Right atrium auricular region (tissue), 2 donors: Measurements from ENCODE around the gene ADRA2A. TPM values are rescaled to one million over a fixed set of nuclear protein-coding genes. Genes with fewer than 3 reads are reported as not detected.

Experiments
- DNase-seq: peaks from one replicate; pipeline ENCODE4 v3.0.0-alpha.2; 2019; ENCODE audit warnings: low spot score
- H3K27ac ChIP-seq, 2 donors: fragments of 200-600 bp; sonication (generic); 1 replicate in 1 of 2; 2 replicates in 1 of 2; pipeline ENCODE4 v1.5.1; 2016 to 2019
- H3K27me3 ChIP-seq, 2 donors: fragments of 200-600 bp; sonication (generic); one replicate each; pipeline versions ENCODE4 v1.5.1 to v1.6.0; 2017 to 2019
- H3K36me3 ChIP-seq: fragments of 200-600 bp; sonication (generic); one replicate; pipeline ENCODE4 v1.5.1; 2016
- H3K4me1 ChIP-seq, 2 donors: fragments of 200-600 bp; sonication (generic); one replicate each; pipeline versions ENCODE4 v1.5.1 to v1.6.0; 2017 to 2019
- H3K4me3 ChIP-seq, 2 donors: fragments of 200-600 bp; sonication (generic); 1 replicate in 1 of 2; 2 replicates in 1 of 2; pipeline ENCODE4 v1.5.1; 2017 to 2019; ENCODE audit warnings: mild to moderate bottlenecking in 1 of 2, moderate library complexity in 1 of 2
- H3K9me3 ChIP-seq, 2 donors: fragments of 200-600 bp; sonication (generic); one replicate each; pipeline ENCODE4 v1.5.1; 2019
- CTCF ChIP-seq, 2 donors: fragments of 200-600 bp; sonication (generic); IDR thresholded peaks; one replicate each; pipeline ENCODE4 v1.5.1; 2019; ENCODE audit warnings: antibody characterized with exemption in 2 of 2
- total RNA-seq, 2 donors: library from RNA; depleted of rRNA; stranded (reverse); fragments of >200 nt; gene quantifications; one replicate each; pipeline ENCODE4 v1.1.0, GENCODE V29; 2016

The ADRA2A gene
- total RNA-seq, 2 donors from 2014 or later: 1.2 to 1.4 TPM

DNA sequence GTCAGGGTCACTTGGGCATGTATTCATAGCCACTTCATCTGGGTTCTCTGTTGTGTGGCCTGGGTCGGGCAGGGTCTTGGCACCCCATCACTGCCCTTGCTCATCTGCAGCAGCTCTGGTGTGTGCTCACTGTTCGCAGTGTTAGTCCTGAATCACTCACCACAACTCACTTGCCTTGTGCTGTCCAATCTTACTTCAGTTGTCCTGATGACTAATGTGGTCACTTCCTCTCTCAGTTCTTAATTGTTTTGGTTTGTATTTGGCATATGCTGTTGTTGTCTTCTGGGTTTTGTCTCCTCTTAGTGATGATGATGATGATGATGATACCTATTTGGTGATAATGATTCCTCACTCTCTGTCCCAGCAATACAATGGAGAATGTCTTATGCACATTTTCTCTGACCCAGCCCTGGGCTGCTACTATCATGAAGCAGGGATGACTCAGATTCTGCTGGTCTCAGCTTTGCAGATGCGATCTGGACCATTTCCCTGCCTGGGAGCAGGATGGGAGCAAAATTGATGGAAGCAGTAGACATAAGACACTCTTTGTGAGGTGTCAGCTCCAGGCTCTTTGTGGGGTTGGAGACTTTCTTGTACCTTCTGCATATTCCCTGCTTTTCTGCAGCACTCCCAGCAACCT lies 17.0 kb downstream of the ADRA2A start:
- no peak for TF ChIP-seq CTCF (IDR thresholded peaks at IDR 0.05)
- DNase-seq: no peak

GRCh38 chr10:111098679-111099437 lies 22.0 kb downstream of the ADRA2A start:
- Histone ChIP-seq H3K36me3 (no peaks in the 10 kb centered on the region), H3K9me3 (no peaks in the 10 kb centered on the region), H3K4me1 (no peaks in the 10 kb centered on the region), H3K27ac (no peak overlapping the region), H3K27me3 (no peaks in the 10 kb centered on the region), H3K4me3 (no peak overlapping the region)
- TF ChIP-seq CTCF (IDR thresholded peaks at IDR 0.05): no peak
- DNase-seq: no peak

More for the DNA sequence above, 17.0 kb downstream of the ADRA2A start:
- Histone ChIP-seq H3K27me3 (no peaks in the 10 kb centered on the region), H3K27ac (no peak overlapping the region), H3K4me1 (no peaks in the 10 kb centered on the region), H3K36me3 (no peaks in the 10 kb centered on the region), H3K9me3 (no peaks in the 10 kb centered on the region), H3K4me3 (no peak overlapping the region)

- Histone ChIP-seq H3K9me3 (no peaks in the 10 kb centered on the region), H3K27me3 (no peaks in the 10 kb centered on the region), H3K27ac (no peak overlapping the region), H3K4me1 (no peaks in the 10 kb centered on the region), H3K4me3 (no peak overlapping the region), H3K36me3 (no peaks in the 10 kb centered on the region)
- DNase-seq: no peak
- no peak for TF ChIP-seq CTCF (IDR thresholded peaks at IDR 0.05)
Observed at GRCh38 chr10:111100198-111100597, 23.4 kb downstream of the ADRA2A start.

DNA sequence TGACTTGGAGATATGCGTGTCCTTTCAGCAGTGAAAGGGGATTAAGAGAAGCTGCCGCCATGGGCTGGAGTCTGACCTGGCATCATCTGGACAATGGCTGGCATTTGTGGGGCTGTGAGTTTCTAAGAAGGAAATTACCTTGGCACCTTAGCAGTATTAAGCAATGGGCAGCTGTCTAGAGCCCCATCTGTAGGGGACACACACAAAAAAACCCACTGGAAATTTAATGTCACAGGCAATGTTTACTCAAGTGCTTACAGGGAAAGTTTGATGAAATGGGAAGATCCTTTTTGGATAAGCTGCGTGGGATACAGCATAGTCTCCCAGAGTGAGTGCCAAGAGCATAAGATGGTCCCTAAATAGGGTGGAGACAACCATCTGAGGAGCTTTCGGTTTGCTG lies 25.0 kb downstream of the ADRA2A start:
- H3K9me3 ChIP-seq: no peaks in the 10 kb centered on the region
- no peak overlapping the region for H3K27ac ChIP-seq
- TF ChIP-seq CTCF (IDR thresholded peaks at IDR 0.05): no peak
- no peak overlapping the region for H3K4me3 ChIP-seq
- no peaks in the 10 kb centered on the region for H3K27me3 ChIP-seq
- no peaks in the 10 kb centered on the region for H3K4me1 ChIP-seq
- no peaks in the 10 kb centered on the region for H3K36me3 ChIP-seq
- no peak for DNase-seq

- H3K27me3 ChIP-seq: no peaks in the 10 kb centered on the region
- H3K4me3 ChIP-seq: no peak overlapping the region
- H3K27ac ChIP-seq: no peak overlapping the region
- TF ChIP-seq CTCF (IDR thresholded peaks at IDR 0.05): no peak
- H3K9me3 ChIP-seq: no peaks in the 10 kb centered on the region
- H3K4me1 ChIP-seq: no peaks in the 10 kb centered on the region
- DNase-seq: no peak
- H3K36me3 ChIP-seq: no peaks in the 10 kb centered on the region
Observed at GRCh38 chr10:111102359-111102837, 25.6 kb downstream of the ADRA2A start.
